D721Med (cell line): ENCODE results near the gene BRICD5.
"Not testable (repeated sequence)": the region's sequence is repeated elsewhere in the genome, so short reads cannot be mapped to it uniquely, and the experiment has no call there.

Experiments
- DNase-seq: peaks from one replicate; pipeline ENCODE4 v3.0.0; 2011; ENCODE audit warnings: low spot score; ENCODE audit not compliant: insufficient read length
- FAIRE-seq: peaks from 2 replicates; lab custom pipeline; 2011; peaks lifted over from hg19 to GRCh38; lab: Jason Lieb, UNC
- TF ChIP-seq, protein P1 (sequence below): IDR thresholded peaks from 2 replicates; pipeline ENCODE4 v1.5.1; 2012; ENCODE audit warnings: mild to moderate bottlenecking, control low read depth; ENCODE audit not compliant: insufficient read depth; ENCODE audit errors: missing control alignments

BRICD5 gene

DNA sequence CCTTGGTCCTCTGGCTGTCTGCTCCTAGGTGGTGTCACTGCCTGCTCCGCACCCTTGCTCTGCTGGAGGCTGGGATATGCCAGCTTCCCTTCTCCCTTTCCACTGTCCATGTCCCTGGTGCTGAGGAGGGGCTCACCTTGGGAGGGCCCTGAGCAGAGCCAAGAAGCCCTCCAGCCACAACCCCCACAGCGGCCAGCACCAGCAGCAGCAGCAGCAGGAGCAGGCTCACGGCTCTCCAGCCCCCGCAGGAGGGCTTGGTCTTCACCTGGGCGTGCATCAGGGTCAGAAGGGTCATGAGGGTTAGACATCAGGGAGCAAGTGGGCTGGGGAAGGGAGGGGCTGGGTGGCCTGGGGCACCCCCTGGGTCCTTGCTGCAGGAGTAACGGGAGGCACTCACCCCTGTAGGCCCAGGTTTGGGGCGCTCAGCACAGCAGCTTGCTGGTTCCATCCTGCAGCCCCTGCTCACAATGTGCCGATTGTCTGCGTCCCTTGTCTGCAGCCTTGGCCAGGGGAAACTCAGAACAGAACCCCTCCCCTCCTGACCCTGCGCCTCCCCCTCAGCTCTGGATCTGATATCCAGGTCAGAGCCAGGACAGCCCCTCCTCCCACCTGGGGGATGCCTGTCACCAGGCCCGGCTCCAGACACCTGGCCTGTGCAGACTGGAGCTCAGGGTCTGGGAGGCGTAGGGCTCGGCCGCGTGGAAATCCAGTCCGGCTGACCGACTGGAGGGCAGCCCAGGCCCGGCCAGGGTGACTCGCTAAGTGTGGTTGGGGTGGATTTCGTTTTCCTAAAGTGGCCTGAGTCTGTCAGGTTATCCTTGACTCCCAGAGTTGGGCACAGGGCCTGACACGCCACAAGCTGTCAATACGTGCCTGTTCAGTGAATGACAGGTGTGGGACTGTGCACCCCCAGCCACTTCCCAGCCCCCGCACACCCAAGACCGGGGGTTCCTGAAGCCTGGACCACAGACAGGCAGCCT is at the start of gene BRICD5:
Gene BRICD5, minus strand, starts transcription at position 478 of the 980 bp plus-strand sequence. Its CDS starts 30 bp downstream, at position 448.
- DNase-seq (no peak), FAIRE-seq (no peak)
- TF ChIP-seq, protein P1, sequence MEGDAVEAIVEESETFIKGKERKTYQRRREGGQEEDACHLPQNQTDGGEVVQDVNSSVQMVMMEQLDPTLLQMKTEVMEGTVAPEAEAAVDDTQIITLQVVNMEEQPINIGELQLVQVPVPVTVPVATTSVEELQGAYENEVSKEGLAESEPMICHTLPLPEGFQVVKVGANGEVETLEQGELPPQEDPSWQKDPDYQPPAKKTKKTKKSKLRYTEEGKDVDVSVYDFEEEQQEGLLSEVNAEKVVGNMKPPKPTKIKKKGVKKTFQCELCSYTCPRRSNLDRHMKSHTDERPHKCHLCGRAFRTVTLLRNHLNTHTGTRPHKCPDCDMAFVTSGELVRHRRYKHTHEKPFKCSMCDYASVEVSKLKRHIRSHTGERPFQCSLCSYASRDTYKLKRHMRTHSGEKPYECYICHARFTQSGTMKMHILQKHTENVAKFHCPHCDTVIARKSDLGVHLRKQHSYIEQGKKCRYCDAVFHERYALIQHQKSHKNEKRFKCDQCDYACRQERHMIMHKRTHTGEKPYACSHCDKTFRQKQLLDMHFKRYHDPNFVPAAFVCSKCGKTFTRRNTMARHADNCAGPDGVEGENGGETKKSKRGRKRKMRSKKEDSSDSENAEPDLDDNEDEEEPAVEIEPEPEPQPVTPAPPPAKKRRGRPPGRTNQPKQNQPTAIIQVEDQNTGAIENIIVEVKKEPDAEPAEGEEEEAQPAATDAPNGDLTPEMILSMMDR: no peak

DNA sequence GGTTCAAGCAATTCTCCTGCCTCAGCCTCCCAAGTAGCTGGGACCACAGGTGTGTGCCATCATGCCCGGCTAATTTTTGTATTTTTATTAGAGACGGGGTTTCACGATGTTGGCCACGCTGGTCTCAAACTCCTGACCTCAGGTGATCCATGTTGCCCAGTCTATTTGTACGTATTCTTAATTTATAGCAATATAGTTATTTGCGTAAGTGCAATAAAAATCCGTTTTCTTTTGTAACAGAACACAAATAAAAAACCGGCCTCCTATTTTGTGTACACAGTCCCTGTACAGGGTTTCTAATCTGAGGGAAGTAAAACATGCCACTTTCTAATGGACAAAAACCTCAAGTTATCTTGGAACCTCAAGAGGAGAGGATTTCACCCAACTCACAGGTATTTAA is 49.6 kb upstream of the BRICD5 start:
- TF ChIP-seq, protein P1: no peak
- FAIRE-seq: no peak
- no peak for DNase-seq

DNA sequence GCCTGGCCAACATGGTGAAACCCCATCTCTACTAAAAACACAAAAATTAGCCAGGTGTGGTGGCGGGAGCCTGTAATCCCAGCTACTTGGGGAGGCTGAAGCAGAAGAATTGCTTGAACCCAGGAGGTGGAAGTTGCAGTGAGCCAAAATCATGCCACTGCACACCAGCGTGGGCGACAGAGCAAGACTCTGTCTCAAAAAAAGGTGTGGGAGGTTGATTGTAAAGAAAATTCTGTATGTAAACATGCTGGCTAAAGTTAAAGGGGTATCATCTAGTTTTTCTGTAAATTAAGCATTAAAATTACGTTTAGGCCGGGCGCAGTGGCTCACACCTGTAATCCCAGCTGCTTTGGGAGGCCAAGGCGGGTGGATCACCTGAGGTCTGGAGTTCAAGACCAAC is 47.9 kb upstream of the BRICD5 start:
- not testable (repeated sequence) for FAIRE-seq, DNase-seq

DNA sequence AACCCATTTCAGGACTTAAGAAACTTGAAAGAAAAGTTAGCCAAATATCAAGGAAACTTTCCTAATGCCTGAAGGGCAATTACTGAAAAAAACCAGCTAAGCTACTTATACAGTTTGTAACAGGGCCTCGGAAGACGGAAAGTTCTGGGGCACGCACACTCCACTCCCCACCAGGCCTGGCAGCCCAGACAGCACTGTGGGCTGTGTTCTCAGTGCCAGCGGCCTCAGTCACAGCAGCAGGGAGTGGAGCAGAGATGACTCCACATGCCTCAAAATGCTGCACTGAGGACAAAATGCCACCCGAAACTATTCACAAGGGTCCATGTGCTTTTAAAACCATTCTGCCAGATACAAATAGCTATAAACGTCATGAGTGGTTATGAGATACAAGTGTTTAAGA is 47.1 kb upstream of the BRICD5 start:
- TF ChIP-seq, protein P1: no peak
- FAIRE-seq (no peak), DNase-seq (no peak)

DNA sequence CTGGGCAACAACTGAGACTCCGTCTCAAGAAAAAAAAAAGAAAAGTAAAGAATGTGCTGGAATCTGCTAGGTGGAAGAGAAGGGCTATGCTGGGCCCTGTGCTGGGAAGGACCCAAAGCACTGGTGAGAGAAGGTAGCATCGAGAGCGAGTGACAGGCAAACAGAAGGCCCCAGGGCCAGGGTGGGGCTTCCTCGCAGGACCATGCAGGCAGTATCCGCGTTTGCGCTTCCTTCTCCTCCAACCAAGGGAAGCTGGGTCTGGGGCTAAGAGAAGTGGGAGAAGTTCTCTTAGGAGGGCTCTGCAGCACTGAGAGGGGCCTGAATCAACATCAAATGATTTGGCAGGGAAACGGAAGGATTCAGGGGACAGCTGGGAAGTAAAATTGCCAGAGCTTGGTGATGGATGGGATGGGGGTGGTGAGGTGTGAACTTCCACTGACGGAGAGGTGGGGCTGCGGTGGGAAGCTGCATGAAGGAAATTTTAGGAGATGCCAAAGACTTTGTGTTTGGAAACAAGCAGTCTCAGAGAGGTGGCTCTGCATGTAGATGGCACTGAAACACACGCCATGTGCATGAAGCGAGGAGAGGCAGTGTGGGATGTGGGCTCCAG is 46.0 kb upstream of the BRICD5 start:
- DNase-seq: no peak
- TF ChIP-seq, protein P1: no peak
- no peak for FAIRE-seq

DNA sequence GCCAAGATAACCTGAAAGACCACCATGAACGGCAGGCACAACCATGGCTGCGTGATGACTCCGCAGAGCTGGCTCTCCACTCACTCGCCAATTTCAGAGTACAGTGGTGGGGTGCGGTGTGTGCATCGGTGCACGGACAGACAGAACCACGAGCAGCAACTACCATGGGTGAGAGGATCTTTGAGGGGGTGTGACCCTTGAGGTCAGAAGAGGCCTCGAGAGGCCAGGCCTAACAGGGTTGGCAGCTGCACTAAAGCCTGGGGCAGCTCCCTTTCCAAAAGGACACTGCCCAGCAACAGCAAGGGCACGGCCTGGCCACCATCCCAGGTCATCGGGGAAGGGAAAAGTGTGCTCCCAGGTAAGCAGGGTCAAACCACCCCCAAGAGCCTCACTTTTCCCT is 42.6 kb upstream of the BRICD5 start:
- DNase-seq: no peak
- TF ChIP-seq, protein P1: no peak
- no peak for FAIRE-seq

DNA sequence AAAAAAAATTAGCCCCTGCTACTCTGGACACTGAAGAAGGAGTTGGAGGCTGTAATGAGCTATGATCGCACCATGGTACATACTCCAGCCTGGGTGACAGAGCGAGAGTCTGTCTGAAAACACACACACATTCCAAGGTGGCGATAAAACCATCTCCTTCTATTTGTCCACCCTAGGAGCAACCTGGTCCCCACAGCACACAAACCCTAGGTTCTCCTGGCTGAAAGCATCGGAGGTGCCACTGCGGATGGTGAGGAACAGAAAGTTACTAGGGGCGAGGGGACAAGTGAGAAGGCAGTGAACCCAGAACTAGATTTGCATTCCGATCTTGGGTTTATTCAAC is 42.1 kb upstream of the BRICD5 start:
- TF ChIP-seq, protein P1: no peak
- no peak for FAIRE-seq
- no peak for DNase-seq
